ENCODE measurements around the gene WDR11. TPM values are rescaled to one million over a fixed set of nuclear protein-coding genes. Genes with fewer than 3 reads are reported as not detected.
A peak's percentile ranks its signal among the peaks of the same experiment; 100 is the strongest.

WDR11 gene
- total RNA-seq, 1 experiment from 2014 or later, result 48.3 TPM

GRCh38 chr10:120942806-120943413 lies 91.7 kb downstream of the WDR11 start (continued):
- TF ChIP-seq TCF7L2 (IDR thresholded peaks at IDR 0.05; ENCODE audit: borderline replicate concordance, extremely low read depth, insufficient read depth, insufficient read length), result peak; percentile 55
- TF ChIP-seq YY1 (IDR thresholded peaks at IDR 0.05; ENCODE audit: extremely low read depth, insufficient replicate concordance, low read depth, low read length), result peak; percentile 75
- TF ChIP-seq MAX (IDR thresholded peaks at IDR 0.05), result peak; percentile 57; the same call in 1 of the 2 replicates

GRCh38 chr10:120943542-120943941 lies 92.4 kb downstream of the WDR11 start:
- peak overlapping the region; percentile 27 to 48; a peak in 2 of 4 replicates for H3K4me3 ChIP-seq (replicated peaks in 1 of 2; ENCODE audit: low read depth in 1 of 2, low read length in 2 of 2)
- POLR2A ChIA-PET, result no interaction called here
- peak; percentile 8; the same call in 1 of the 2 replicates for ATAC-seq
- peak overlapping the region; percentile 73 for H3K4me2 ChIP-seq (ENCODE audit: low read length)
- H3K9ac ChIP-seq (ENCODE audit: low read length), result peak overlapping the region; percentile 42; the same call in 1 of the 2 replicates
- H4K20me1 ChIP-seq (ENCODE audit: insufficient read depth), result no peaks in the 10 kb centered on the region
- H2AFZ ChIP-seq (ENCODE audit: low read depth, low read length, poor library complexity, severe bottlenecking), result peak overlapping the region; percentile 100
- no peak for TF ChIP-seq REST (IDR thresholded peaks at IDR 0.05; ENCODE audit: low read depth)
- no peak for TF ChIP-seq POLR2A (IDR thresholded peaks at IDR 0.05; ENCODE audit: borderline replicate concordance, extremely low read depth, insufficient read depth, insufficient read length)
- TF ChIP-seq RAD21 (IDR thresholded peaks at IDR 0.05; ENCODE audit: low read depth), result no peak
- peak in 1 of 3 experiments; percentile 30; a peak in 2 of 6 replicates for TF ChIP-seq CTCF (IDR thresholded peaks at IDR 0.05 in 2 of 3, conservative IDR thresholded peaks at IDR 0.05 in 1 of 3; ENCODE audit: borderline replicate concordance in 1 of 3, insufficient read depth in 1 of 3, low read depth in 2 of 3, low read length in 2 of 3)
- no peak for TF ChIP-seq ELF1 (IDR thresholded peaks at IDR 0.05; ENCODE audit: borderline replicate concordance, low read depth)
- H3K9me3 ChIP-seq (ENCODE audit: control insufficient read depth in 1 of 2, insufficient read depth in 1 of 2, low read depth in 1 of 2, low read length in 2 of 2), result no peaks in the 10 kb centered on the region
- H3K79me2 ChIP-seq (ENCODE audit: insufficient read depth, low read length), result no peaks in the 10 kb centered on the region
- H3K36me3 ChIP-seq (ENCODE audit: control insufficient read depth in 1 of 2, insufficient read depth in 2 of 2, low read length in 2 of 2), result no peaks in the 10 kb centered on the region
- H3K27ac ChIP-seq (ENCODE audit: low read depth, low read length), result no peak overlapping the region
- H3K27me3 ChIP-seq (ENCODE audit: insufficient read depth, low read length), result no peaks in the 10 kb centered on the region
- RAD21 ChIA-PET (ENCODE audit: low non-redundant PET in 1 of 2, low total read pairs in 2 of 2, uncharacterized antibody in 2 of 2, unreplicated experiment in 2 of 2), result interaction anchor here in 1 of 2 experiments (1.2 kb wide), 1 partner anchor 753 kb away, joined by 3 read pairs; no protein-coding TSS in a partner anchor
- BruUV-seq (replicated peaks), result no TSS peak
- DNase-seq (ENCODE audit: low read depth, low spot score), result no peak
- no peaks in the 10 kb centered on the region for H3K9me2 ChIP-seq (ENCODE audit: insufficient read depth)
- peaks cover 0 to 13% of the 10 kb centered on the region in 2 experiments; a peak in 3 of 4 replicates for H3K4me1 ChIP-seq (ENCODE audit: control insufficient read depth in 1 of 2, insufficient read depth in 2 of 2, low read length in 2 of 2)
- intact Hi-C loops (cut with micrococcal nuclease), result loop anchor here (1.0 to 10.0 kb wide), 8 partner anchors 221 to 1761 kb away; no protein-coding TSS in a partner anchor
- CTCF ChIA-PET, result interaction anchor here (0.7 to 1.5 kb wide), 7 partner anchors 36 to 959 kb away, joined by 3 to 5 read pairs (median 4); no protein-coding TSS in a partner anchor

All from HCT116 (cell line).